Upper lobe of left lung (tissue), 6 donors: ENCODE results near the gene MICAL3. TPM values are rescaled to one million over a fixed set of nuclear protein-coding genes. Genes with fewer than 3 reads are reported as not detected.
"Not testable (repeated sequence)": the region's sequence is repeated elsewhere in the genome, so short reads cannot be mapped to it uniquely, and the experiment has no call there.

Source experiments
- ATAC-seq, 2 donors: fragments of 200-7000 bp; cut with Tn5 transposase; one replicate each; pipeline ENCODE4 v1.9.1; 2022; ENCODE audit warnings: mild to moderate bottlenecking in 2 of 2, moderate library complexity in 2 of 2; ENCODE audit not compliant: low FRiP score in 2 of 2
- DNase-seq, 2 donors: peaks; one replicate each; pipeline ENCODE4 v3.0.0-alpha.2; 2019 to 2020
- H3K27ac ChIP-seq, 4 donors: fragments of 200-600 bp; sonication (generic); one replicate each; pipeline ENCODE4 v1.5.1; 2016 to 2019
- H3K27me3 ChIP-seq, 4 donors: fragments of 200-600 bp; sonication (generic); one replicate each; pipeline ENCODE4 v1.5.1; 2017 to 2019
- H3K36me3 ChIP-seq, 4 donors: fragments of 200-600 bp; sonication (generic); one replicate each; pipeline ENCODE4 v1.5.1; 2016 to 2019
- H3K4me1 ChIP-seq, 4 donors: fragments of 200-600 bp; sonication (generic); one replicate each; pipeline ENCODE4 v1.5.1; 2018 to 2019
- H3K4me3 ChIP-seq, 4 donors: fragments of 200-600 bp; sonication (generic); one replicate each; pipeline ENCODE4 v1.5.1; 2017 to 2019; ENCODE audit warnings: mild to moderate bottlenecking in 2 of 4, moderate library complexity in 1 of 4
- H3K9me3 ChIP-seq, 4 donors: fragments of 200-600 bp; sonication (generic); one replicate each; pipeline ENCODE4 v1.5.1; 2018 to 2019
- EP300 ChIP-seq, 4 donors: sonication (generic); formaldehyde crosslinking; IDR thresholded peaks; one replicate each; pipeline ENCODE4 v1.5.1; 2017; ENCODE audit warnings: antibody characterized with exemption in 4 of 4, control low read depth in 2 of 4
- POLR2A ChIP-seq, 4 donors: fragments of 450-650 bp; IDR thresholded peaks; one replicate each; pipeline ENCODE4 v1.5.1; 2016 to 2017; ENCODE audit warnings: antibody characterized with exemption in 4 of 4, mild to moderate bottlenecking in 2 of 4
- POLR2AphosphoS5 ChIP-seq, 2 donors: sonication (generic); formaldehyde crosslinking; IDR thresholded peaks; one replicate each; pipeline ENCODE4 v1.5.1; 2017; ENCODE audit warnings: antibody characterized with exemption in 2 of 2
- WGBS, 2 donors: methylation state at CpG; one replicate each; pipeline ENCODE4 v1.1.5; 2017 to 2018; 5-methylcytosine and 5-hydroxymethylcytosine counted together
- total RNA-seq, 6 donors: library from RNA; depleted of rRNA in 4 of 6; stranded (reverse); fragments of >200 nt in 4 of 6; gene quantifications; one replicate each; pipeline versions ENCODE4 v1.1.0 to v1.2.1, GENCODE V29; 2016 to 2021
- TF ChIP-seq, protein P1 (sequence below), 6 experiments: fragments of 450-650 bp in 4 of 6; fragments of 200-600 bp in 2 of 6; sonication (generic) in 2 of 6; IDR thresholded peaks; one replicate each; pipeline ENCODE4 v1.5.1; 2016 to 2019; ENCODE audit warnings: antibody characterized with exemption in 6 of 6
- donor health status: DM: no; HTN: no; CAD: no; lungs with moderate emphysema.
- donor health status: DM: no; HTN: yes; CAD: no; lungs with severe emphysema.

The MICAL3 gene
- total RNA-seq, 6 donors from 2014 or later: 6.4 to 39.8 (median 23.4) TPM

DNA sequence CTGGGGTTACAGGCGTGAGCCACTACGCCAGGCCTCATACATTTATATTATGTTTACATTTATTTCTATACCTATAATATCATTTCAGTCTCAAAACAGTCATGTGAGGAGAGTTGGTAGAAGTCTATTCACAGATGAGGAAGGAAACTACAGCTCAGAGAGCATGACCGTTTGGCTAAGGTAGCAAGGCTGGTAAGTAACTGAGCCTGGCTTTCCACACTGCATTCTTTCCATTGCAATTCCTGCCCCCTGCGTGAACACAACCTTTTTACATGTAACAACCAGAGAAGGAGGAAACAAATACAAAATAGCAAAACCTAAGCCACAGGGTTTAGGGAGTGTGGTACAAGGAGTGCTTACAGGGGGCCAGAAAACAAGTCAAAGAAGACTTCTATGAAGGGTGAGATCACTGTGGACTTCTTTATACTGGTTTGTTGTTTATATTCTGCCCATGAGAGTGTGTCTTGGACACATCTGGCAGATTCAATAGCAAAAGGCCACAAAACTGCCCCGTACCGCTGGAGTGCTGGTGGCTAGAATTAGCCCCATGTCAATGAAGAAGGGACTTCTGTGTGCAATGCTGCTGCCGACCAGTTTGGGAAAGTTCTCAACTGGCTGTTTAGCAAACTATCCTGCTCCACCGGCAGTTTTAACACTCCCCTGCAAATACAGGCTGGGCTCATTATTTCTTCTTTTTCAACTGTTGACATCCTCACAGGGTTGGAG, 19.0 kb downstream of the MICAL3 start:
- Histone ChIP-seq H3K27ac (no peak overlapping the region), H3K4me3 (no peak overlapping the region), H3K27me3 (peaks cover 0 to 5% (median 0%) of the 10 kb centered on the region in 4 donors), H3K4me1 (peaks cover 0 to 9% (median 6%) of the 10 kb centered on the region in 4 donors), H3K36me3 (no peaks in the 10 kb centered on the region), H3K9me3 (no peaks in the 10 kb centered on the region)
- ATAC-seq (no peak), DNase-seq (no peak)
- 70 to 71% methylated on average over 8 of the region's 8 CpGs for WGBS, 2 donors
- TF ChIP-seq POLR2A (IDR thresholded peaks at IDR 0.05) (no peak), POLR2AphosphoS5 (IDR thresholded peaks at IDR 0.05) (no peak), EP300 (IDR thresholded peaks at IDR 0.05) (no peak)
- TF ChIP-seq, protein P1, sequence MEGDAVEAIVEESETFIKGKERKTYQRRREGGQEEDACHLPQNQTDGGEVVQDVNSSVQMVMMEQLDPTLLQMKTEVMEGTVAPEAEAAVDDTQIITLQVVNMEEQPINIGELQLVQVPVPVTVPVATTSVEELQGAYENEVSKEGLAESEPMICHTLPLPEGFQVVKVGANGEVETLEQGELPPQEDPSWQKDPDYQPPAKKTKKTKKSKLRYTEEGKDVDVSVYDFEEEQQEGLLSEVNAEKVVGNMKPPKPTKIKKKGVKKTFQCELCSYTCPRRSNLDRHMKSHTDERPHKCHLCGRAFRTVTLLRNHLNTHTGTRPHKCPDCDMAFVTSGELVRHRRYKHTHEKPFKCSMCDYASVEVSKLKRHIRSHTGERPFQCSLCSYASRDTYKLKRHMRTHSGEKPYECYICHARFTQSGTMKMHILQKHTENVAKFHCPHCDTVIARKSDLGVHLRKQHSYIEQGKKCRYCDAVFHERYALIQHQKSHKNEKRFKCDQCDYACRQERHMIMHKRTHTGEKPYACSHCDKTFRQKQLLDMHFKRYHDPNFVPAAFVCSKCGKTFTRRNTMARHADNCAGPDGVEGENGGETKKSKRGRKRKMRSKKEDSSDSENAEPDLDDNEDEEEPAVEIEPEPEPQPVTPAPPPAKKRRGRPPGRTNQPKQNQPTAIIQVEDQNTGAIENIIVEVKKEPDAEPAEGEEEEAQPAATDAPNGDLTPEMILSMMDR (IDR thresholded peaks at IDR 0.05): no peak

DNA sequence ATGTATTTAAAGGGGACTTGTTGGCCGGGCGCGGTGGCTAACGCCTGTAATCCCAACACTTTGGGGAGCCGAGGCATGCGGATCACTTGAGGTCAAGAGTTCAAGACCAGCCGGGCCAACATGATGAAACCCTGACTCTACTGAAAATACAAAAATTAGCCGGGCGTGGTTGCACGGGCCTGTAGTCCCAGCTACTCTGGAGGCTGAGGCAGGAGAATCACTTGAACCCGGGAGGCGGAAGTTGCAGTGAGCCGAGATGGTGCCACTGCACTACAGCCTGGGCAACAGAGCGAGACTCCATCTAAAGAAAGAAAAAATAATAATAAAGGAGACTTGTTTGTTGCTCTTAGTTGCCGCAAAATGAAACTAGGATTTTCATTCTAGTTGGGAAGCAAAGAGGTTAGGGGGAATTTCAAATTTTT, 22.5 kb downstream of the MICAL3 start:
- Histone ChIP-seq H3K4me3 (peak overlapping the region in 3 of 4 donors; percentile 61 to 81 (median 74)), H3K4me1 (peaks cover 3 to 16% (median 14%) of the 10 kb centered on the region in 4 donors), H3K27ac (peak overlapping the region; percentile 86 to 92 (median 88))
- not testable (repeated sequence) for DNase-seq, H3K27me3 ChIP-seq, ATAC-seq, H3K9me3 ChIP-seq, H3K36me3 ChIP-seq
- 36 to 47% methylated on average over 13 to 15 of the region's 15 CpGs for WGBS, 2 donors

DNA sequence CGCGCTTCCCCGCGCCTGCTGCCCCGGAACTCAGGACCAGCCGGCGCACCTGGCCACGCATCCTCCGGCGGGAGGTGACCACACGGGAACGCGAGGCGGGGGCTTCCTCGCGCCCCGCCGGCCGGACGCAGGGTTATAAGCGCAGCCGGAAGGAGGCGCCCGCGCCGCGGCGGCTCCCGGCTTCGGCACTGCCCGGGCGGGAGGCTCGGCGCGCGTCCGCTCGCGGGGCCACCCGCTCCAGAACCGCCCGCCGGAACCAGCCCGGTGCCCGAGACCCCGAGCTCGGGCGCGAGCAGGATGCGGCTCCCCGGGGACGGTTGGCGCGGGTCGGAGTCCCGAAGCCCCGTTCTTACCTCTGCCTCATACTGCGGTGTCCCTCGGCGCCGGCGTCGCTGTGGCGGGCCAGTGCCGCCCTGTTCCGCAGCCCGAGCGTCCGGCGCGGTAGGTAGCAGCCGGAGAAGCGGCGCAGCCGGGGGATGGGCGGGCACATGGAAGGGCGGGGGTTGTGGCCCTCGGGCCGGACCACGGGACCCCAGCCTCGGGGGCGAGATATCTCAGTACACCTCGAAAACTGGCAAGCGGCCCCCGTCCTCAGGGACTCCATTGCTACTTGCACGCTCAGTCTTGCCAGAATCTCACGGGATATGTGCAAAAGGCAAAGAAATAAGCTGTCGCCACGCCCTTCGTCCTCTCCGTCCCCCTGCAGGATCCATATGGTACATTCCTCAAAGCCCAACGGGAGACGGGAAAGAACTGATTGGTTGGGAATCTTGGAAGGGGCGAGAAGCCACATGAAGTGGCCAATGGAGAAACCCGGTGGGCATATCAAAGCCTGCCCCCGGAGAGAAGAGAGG, 23.1 kb downstream of the MICAL3 start:
- H3K4me1 ChIP-seq: peaks cover 3 to 16% (median 14%) of the 10 kb centered on the region in 4 donors
- peaks cover 0 to 7% (median 0%) of the 10 kb centered on the region in 4 donors for H3K27me3 ChIP-seq
- DNase-seq (peak; percentile 79 to 96), ATAC-seq (peak; percentile 94 to 97)
- H3K4me3 ChIP-seq: peak overlapping the region; percentile 61 to 81 (median 68)
- peak in 2 of 4 donors; percentile 63 for TF ChIP-seq POLR2A (IDR thresholded peaks at IDR 0.05)
- no peak for TF ChIP-seq EP300 (IDR thresholded peaks at IDR 0.05)
- peak; percentile 33 to 77 for TF ChIP-seq POLR2AphosphoS5 (IDR thresholded peaks at IDR 0.05)
- TF ChIP-seq, protein P1 (IDR thresholded peaks at IDR 0.05): peak; percentile 24 to 60 (median 53)
- H3K9me3 ChIP-seq: no peaks in the 10 kb centered on the region
- WGBS, 2 donors: 0 to 1% methylated on average over 12 to 26 of the region's 96 CpGs
- peak overlapping the region; percentile 86 to 92 (median 88) for H3K27ac ChIP-seq
- H3K36me3 ChIP-seq: no peaks in the 10 kb centered on the region

DNA sequence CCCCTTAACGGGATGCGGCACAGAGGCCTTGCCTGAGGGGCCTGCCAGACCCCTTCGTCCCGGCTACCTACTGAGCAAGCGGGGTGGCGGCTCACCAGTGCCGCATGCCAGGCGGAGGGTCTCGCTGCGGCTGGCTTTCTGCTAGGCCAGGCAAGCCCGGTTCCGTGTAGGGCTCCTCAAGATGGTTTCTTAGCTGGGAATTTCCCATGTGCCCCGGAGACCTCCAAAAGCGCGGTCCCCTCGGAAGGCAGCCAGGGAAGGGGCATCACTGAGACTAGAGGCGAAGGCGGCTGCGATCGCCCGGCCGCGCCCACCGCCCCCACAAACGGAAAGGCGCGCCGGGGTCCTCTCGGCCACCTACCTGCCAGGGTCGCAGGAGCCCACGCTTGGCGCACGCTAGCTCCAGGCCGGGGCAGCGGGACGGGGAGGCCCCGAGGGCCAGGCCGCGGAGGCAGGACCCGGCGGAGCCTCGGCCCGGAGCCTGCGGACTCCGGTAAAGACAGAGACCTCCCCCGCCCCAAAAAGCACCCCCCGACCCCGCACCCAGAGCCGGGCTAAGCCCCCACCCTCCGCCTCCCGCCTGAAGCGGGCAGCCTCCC, 23.8 kb downstream of the MICAL3 start:
- Histone ChIP-seq H3K9me3 (no peaks in the 10 kb centered on the region), H3K4me3 (peak overlapping the region; percentile 61 to 81 (median 68)), H3K27ac (peak overlapping the region; percentile 86 to 92 (median 88)), H3K27me3 (peaks cover 0 to 7% (median 0%) of the 10 kb centered on the region in 4 donors), H3K36me3 (no peaks in the 10 kb centered on the region), H3K4me1 (peaks cover 3 to 16% (median 14%) of the 10 kb centered on the region in 4 donors)
- ATAC-seq: peak in 1 of 2 donors; percentile 3
- WGBS, 2 donors: 0 to 3% methylated on average over 2 to 16 of the region's 52 CpGs
- peak in 1 of 2 donors; percentile 87 for DNase-seq
- no peak for TF ChIP-seq POLR2AphosphoS5 (IDR thresholded peaks at IDR 0.05)
- TF ChIP-seq, protein P1 (IDR thresholded peaks at IDR 0.05): no peak
- TF ChIP-seq EP300 (IDR thresholded peaks at IDR 0.05): no peak
- no peak for TF ChIP-seq POLR2A (IDR thresholded peaks at IDR 0.05)

DNA sequence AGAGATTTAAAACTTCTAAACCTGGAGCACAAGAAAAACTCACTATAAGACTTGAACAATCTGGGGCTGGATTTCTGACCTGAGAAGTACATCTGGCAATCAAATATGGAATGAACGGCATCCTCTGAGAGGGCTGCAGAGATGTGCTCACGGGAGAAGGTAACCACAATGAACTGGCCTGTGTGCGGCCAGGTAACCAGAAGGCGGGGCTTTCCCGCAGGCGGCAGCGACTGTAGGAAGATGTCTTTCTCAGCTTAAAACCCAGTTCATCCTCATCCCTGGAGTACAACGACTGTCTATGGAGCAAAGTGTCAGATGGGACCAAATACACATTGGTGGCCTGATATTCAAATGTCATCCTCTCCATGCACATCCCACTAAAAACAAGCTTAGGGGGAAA, 24.5 kb downstream of the MICAL3 start:
- 58 to 68% methylated on average over 8 of the region's 8 CpGs for WGBS, 2 donors
- no peak for DNase-seq
- H3K27ac ChIP-seq: no peak overlapping the region

More for the DNA sequence above, 24.5 kb downstream of the MICAL3 start:
- no peak for ATAC-seq
- peak overlapping the region in 2 of 4 donors; percentile 74 to 81 for H3K4me3 ChIP-seq
- H3K4me1 ChIP-seq: peaks cover 3 to 16% (median 14%) of the 10 kb centered on the region in 4 donors
- no peaks in the 10 kb centered on the region for H3K9me3 ChIP-seq
- H3K36me3 ChIP-seq: no peaks in the 10 kb centered on the region
- no peak for TF ChIP-seq POLR2A (IDR thresholded peaks at IDR 0.05)
- H3K27me3 ChIP-seq: peaks cover 0 to 7% (median 0%) of the 10 kb centered on the region in 4 donors
